HK-2 (cell line): Measurements from ENCODE around the gene ADH6.
"Not testable (repeated sequence)": the region's sequence is repeated elsewhere in the genome, so short reads cannot be mapped to it uniquely, and the experiment has no call there.

ENCODE experiments used
- DNase-seq: peaks from one replicate; pipeline ENCODE4 v3.0.0-alpha.2; 2018; ENCODE audit not compliant: unreplicated experiment

The ADH6 gene

GRCh38 chr4:99190336-99190735 is 28.7 kb downstream of the ADH6 start:
- no peak for DNase-seq

GRCh38 chr4:99189900-99190299 is 29.1 kb downstream of the ADH6 start:
- not testable (repeated sequence) for DNase-seq

GRCh38 chr4:99186029-99186428 is 33.0 kb downstream of the ADH6 start:
- DNase-seq: no peak

- DNase-seq: no peak
These were observed 33.5 kb downstream of the ADH6 start for GRCh38 chr4:99185581-99185980.

GRCh38 chr4:99180382-99181070 is 38.5 kb downstream of the ADH6 start:
- DNase-seq: peak; percentile 3

GRCh38 chr4:99179626-99180025 is 39.4 kb downstream of the ADH6 start:
- DNase-seq: no peak

GRCh38 chr4:99179178-99179577 is 39.9 kb downstream of the ADH6 start:
- no peak for DNase-seq

- DNase-seq: no peak
These were observed 52.5 kb downstream of the ADH6 start for GRCh38 chr4:99166544-99166943.

GRCh38 chr4:99165978-99166377 is 53.1 kb downstream of the ADH6 start:
- no peak for DNase-seq

GRCh38 chr4:99161373-99162099 is 57.5 kb downstream of the ADH6 start:
- no peak for DNase-seq

GRCh38 chr4:99159699-99160098 is 59.3 kb downstream of the ADH6 start:
- DNase-seq: no peak

- no peak for DNase-seq
These were observed 61.5 kb downstream of the ADH6 start for GRCh38 chr4:99157478-99157935.

GRCh38 chr4:99156992-99157391 is 62.1 kb downstream of the ADH6 start:
- no peak for DNase-seq

- no peak for DNase-seq
These were observed 64.2 kb downstream of the ADH6 start for GRCh38 chr4:99154658-99155342.
